AG04450 (cell line): Measurements from ENCODE around the gene INPP5A. TPM values are rescaled to one million over a fixed set of nuclear protein-coding genes. Genes with fewer than 3 reads are reported as not detected.

ENCODE experiments used
- CTCF ChIA-PET: fragments of 300-600, 350-600 bp; formaldehyde crosslinking; extraction: SDS; loops from one replicate; lab custom pipeline; 2022; ENCODE audit warnings: antibody characterized with exemption, inconsistent platforms; lab: Charles Lee
- POLR2A ChIA-PET: fragments of 350-600 bp; formaldehyde crosslinking; extraction: SDS; loops from one replicate; lab custom pipeline; 2021; ENCODE audit warnings: antibody characterized with exemption, inconsistent platforms; lab: Yijun Ruan, JAX
- DNase-seq: peaks from one replicate; pipeline ENCODE4 v3.0.0-alpha.2; 2011; ENCODE audit warnings: low read depth, low spot score
- H3K27ac ChIP-seq: one replicate; pipeline ENCODE4 v1.5.1; 2012; ENCODE audit warnings: low read depth, low read length, control low read depth
- H3K27me3 ChIP-seq: one replicate; pipeline ENCODE4 v1.6.0; 2012; ENCODE audit warnings: low read length; ENCODE audit not compliant: control insufficient read depth, insufficient read depth
- H3K4me3 ChIP-seq: 2 replicates; pipeline ENCODE4 v1.5.1; 2011; ENCODE audit warnings: mild to moderate bottlenecking, low read depth, low read length, control low read depth
- H3K9me3 ChIP-seq: 2 replicates; pipeline ENCODE4 v1.5.1; 2012; ENCODE audit warnings: low read length; ENCODE audit not compliant: control insufficient read depth, insufficient read depth
- CTCF ChIP-seq: IDR thresholded peaks from 2 replicates; pipeline ENCODE4 v1.5.1; 2011; ENCODE audit warnings: low read depth, low read length, control low read depth, inconsistent platforms
- polyA plus RNA-seq: library from polyadenylated mRNA; depleted of rRNA; stranded (reverse); fragments of >200 nt; gene quantifications from 2 replicates; pipeline ENCODE4 v1.2.3, GENCODE V29; 2011

INPP5A gene
- polyA plus RNA-seq, 1 experiment, result 22.5 TPM

- no peak for TF ChIP-seq CTCF
- ChIA-PET CTCF (interaction anchor here (0.5 kb wide), 1 partner anchor 666 kb away, joined by 3 read pairs; no protein-coding TSS in a partner anchor), POLR2A (no interaction called here)
- peaks cover 8% of the 10 kb centered on the region for H3K9me3 ChIP-seq
- H3K4me3 ChIP-seq, result no peak overlapping the region
- H3K27me3 ChIP-seq, result no peaks in the 10 kb centered on the region
- no peak overlapping the region for H3K27ac ChIP-seq
- no peak for DNase-seq
These were observed 126.2 kb downstream of the INPP5A start for GRCh38 chr10:132663666-132664365.

GRCh38 chr10:132664407-132664806 lies 126.8 kb downstream of the INPP5A start:
- Histone ChIP-seq H3K27me3 (no peaks in the 10 kb centered on the region), H3K9me3 (peaks cover 8% of the 10 kb centered on the region), H3K4me3 (no peak overlapping the region), H3K27ac (no peak overlapping the region)
- no peak for TF ChIP-seq CTCF
- ChIA-PET POLR2A (no interaction called here), CTCF (no interaction called here)
- DNase-seq, result no peak

GRCh38 chr10:132664883-132665282 lies 127.3 kb downstream of the INPP5A start:
- no peak for DNase-seq
- ChIA-PET POLR2A (no interaction called here), CTCF (no interaction called here)
- Histone ChIP-seq H3K4me3 (no peak overlapping the region), H3K9me3 (peaks cover 6% of the 10 kb centered on the region), H3K27me3 (no peaks in the 10 kb centered on the region), H3K27ac (no peak overlapping the region)
- no peak for TF ChIP-seq CTCF

- ChIA-PET POLR2A (no interaction called here), CTCF (interaction anchor here (2.8 kb wide), 1 partner anchor 11 kb away, joined by 20 read pairs; no protein-coding TSS in a partner anchor)
- H3K27me3 ChIP-seq, result no peaks in the 10 kb centered on the region
- H3K4me3 ChIP-seq, result peak overlapping the region; percentile 4; the same call in 1 of the 2 replicates
- peak; percentile 63 for DNase-seq
- H3K27ac ChIP-seq, result peak overlapping the region; percentile 83
- TF ChIP-seq CTCF, result no peak
- peaks cover 5% of the 10 kb centered on the region; the same call in 1 of the 2 replicates for H3K9me3 ChIP-seq
These were observed 128.5 kb downstream of the INPP5A start for GRCh38 chr10:132665946-132666704.
